Measurements from ENCODE around the gene PTPRE. TPM values are rescaled to one million over a fixed set of nuclear protein-coding genes. Genes with fewer than 3 reads are reported as not detected.

The PTPRE gene
- total RNA-seq, 1 donor from 2014 or later: 33.6 TPM

- Mint-ChIP-seq H3K36me3 (ENCODE audit: low read depth) (no peaks in the 10 kb centered on the region), H3K9me3 (no peaks in the 10 kb centered on the region), H3K4me1 (peaks cover 4% of the 10 kb centered on the region), H3K27me3 (no peaks in the 10 kb centered on the region), H3K4me3 (no peak overlapping the region), H3K27ac (no peak overlapping the region)
- intact Hi-C loops (cut with micrococcal nuclease): no loop called here
- no peak for DNase-seq
Measured at GRCh38 chr10:127919418-127920271, 12.7 kb downstream of the PTPRE start.

DNA sequence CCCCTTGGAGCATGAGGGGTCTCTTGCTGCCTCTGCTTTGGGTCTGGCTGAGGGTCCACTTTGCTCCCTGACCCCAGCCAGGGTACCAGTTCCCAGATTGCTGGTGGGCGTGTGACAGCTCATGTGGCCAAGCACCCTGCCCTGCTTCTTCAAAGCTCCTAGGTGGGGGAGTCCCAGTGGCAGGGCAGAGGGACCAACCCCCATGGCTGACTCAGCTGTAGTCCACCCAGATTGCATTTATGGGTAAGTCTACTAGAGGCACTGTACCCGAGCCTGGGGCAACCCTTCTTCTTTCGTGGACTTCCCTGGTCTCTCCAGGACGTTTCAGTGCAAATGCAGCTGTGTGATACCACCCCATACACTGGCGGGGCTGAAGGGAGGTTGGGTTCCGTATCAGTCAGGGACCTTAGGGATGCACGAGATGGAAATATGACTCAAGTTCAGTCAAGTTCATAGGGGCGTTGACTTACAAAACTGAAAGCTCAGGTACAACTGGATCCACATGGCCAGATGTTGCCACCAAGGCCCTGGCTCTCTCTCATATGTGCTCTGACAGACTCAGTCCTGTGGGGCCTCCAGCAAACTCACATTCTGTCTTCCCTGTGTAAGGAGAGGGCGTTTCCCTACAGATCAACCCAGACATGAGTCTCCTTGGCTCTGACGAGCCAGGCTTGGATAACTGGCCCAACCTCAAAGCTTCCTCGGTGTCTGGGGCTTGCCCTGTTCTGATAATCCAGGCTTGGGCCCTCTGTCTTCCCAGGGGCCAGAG, 13.6 kb downstream of the PTPRE start:
- no peak for DNase-seq
- Mint-ChIP-seq H3K27me3 (no peaks in the 10 kb centered on the region), H3K36me3 (ENCODE audit: low read depth) (no peaks in the 10 kb centered on the region), H3K27ac (no peak overlapping the region), H3K4me3 (no peak overlapping the region), H3K9me3 (no peaks in the 10 kb centered on the region), H3K4me1 (peaks cover 6% of the 10 kb centered on the region)
- intact Hi-C loops (cut with micrococcal nuclease): no loop called here

GRCh38 chr10:127921075-127921752, 14.3 kb downstream of the PTPRE start:
- H3K9me3 Mint-ChIP-seq: no peaks in the 10 kb centered on the region
- no peak for DNase-seq
- no peak overlapping the region for H3K4me3 Mint-ChIP-seq
- intact Hi-C loops (cut with micrococcal nuclease): no loop called here
- H3K4me1 Mint-ChIP-seq: peaks cover 6% of the 10 kb centered on the region
- no peaks in the 10 kb centered on the region for H3K36me3 Mint-ChIP-seq (ENCODE audit: low read depth)
- H3K27ac Mint-ChIP-seq: no peak overlapping the region
- no peaks in the 10 kb centered on the region for H3K27me3 Mint-ChIP-seq

- intact Hi-C loops (cut with micrococcal nuclease): no loop called here
- Mint-ChIP-seq H3K27ac (no peak overlapping the region), H3K4me3 (no peak overlapping the region), H3K27me3 (peaks cover 3% of the 10 kb centered on the region), H3K4me1 (peaks cover 7% of the 10 kb centered on the region), H3K9me3 (no peaks in the 10 kb centered on the region), H3K36me3 (ENCODE audit: low read depth) (no peaks in the 10 kb centered on the region)
- DNase-seq: no peak
Measured at GRCh38 chr10:127921753-127922145, 14.8 kb downstream of the PTPRE start.

- Mint-ChIP-seq H3K27ac (no peak overlapping the region), H3K4me3 (no peak overlapping the region), H3K9me3 (no peaks in the 10 kb centered on the region), H3K4me1 (peaks cover 7% of the 10 kb centered on the region), H3K36me3 (ENCODE audit: low read depth) (no peaks in the 10 kb centered on the region), H3K27me3 (peaks cover 3% of the 10 kb centered on the region)
- no peak for DNase-seq
- intact Hi-C loops (cut with micrococcal nuclease): no loop called here
Measured at GRCh38 chr10:127922206-127922605, 15.3 kb downstream of the PTPRE start.

DNA sequence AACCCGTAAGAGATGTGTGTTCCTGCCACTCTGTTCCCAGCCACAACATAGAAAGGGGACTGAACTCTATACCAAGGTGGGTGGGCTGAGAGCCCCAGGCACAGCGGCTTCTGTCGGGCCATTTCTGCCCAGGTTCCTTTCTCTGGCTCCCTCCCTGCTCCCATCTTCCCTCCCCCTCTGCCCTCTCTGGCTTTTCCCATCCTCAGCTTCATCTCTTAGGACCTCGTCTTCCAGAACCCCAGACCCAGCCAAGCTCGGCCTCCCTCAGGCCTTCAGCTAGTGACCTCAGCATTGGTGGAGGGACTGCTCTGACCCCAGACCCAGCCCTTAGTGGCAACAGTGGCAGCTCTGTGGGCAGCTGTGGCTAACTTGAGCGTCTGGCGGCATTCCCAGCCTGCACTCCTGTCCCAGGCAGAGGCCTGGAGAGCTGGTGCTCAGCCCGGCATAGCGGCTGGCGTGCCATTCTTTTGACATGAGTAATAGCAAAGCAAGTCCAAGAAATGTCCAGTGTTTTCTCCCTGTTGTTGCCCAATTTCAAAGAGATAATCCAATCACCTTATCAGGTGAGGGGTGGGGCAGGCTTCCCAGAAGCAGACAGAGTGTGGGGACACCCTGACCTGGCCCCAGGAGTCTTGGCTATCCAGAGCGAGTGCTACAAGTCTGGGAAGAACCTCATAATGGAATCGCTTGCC, 15.9 kb downstream of the PTPRE start:
- Mint-ChIP-seq H3K36me3 (ENCODE audit: low read depth) (no peaks in the 10 kb centered on the region), H3K9me3 (no peaks in the 10 kb centered on the region), H3K27ac (no peak overlapping the region), H3K4me1 (peaks cover 7% of the 10 kb centered on the region), H3K4me3 (no peak overlapping the region), H3K27me3 (peaks cover 3% of the 10 kb centered on the region)
- no peak for DNase-seq
- intact Hi-C loops (cut with micrococcal nuclease): no loop called here

DNA sequence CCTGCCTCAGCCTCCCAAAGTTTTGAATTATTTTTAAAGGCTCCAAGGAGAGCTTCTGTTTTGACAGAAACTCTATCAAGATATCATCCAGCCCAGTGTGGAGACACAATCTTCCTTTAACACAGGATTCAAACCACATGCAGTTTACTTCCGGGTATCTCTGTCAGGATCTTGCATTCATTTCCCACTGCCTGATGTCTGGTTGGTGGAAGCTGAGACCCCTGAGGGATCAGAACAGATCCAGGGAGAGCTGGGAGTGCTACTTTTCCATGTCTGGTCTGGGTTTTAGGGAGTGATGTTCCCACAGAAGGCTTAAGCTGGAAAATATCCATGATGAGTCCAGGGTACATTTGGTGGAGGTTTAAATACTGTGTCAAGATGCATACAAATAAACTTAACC, 16.7 kb downstream of the PTPRE start:
- Mint-ChIP-seq H3K4me3 (no peak overlapping the region), H3K4me1 (peaks cover 7% of the 10 kb centered on the region), H3K36me3 (ENCODE audit: low read depth) (no peaks in the 10 kb centered on the region), H3K27ac (no peak overlapping the region), H3K27me3 (peaks cover 3% of the 10 kb centered on the region), H3K9me3 (no peaks in the 10 kb centered on the region)
- no peak for DNase-seq
- intact Hi-C loops (cut with micrococcal nuclease): no loop called here

GRCh38 chr10:127925471-127926207, 18.7 kb downstream of the PTPRE start:
- DNase-seq: no peak
- Mint-ChIP-seq H3K27ac (no peak overlapping the region), H3K36me3 (ENCODE audit: low read depth) (no peaks in the 10 kb centered on the region), H3K4me3 (no peak overlapping the region), H3K9me3 (no peaks in the 10 kb centered on the region), H3K4me1 (peaks cover 3% of the 10 kb centered on the region), H3K27me3 (peaks cover 3% of the 10 kb centered on the region)
- intact Hi-C loops (cut with micrococcal nuclease): no loop called here

DNA sequence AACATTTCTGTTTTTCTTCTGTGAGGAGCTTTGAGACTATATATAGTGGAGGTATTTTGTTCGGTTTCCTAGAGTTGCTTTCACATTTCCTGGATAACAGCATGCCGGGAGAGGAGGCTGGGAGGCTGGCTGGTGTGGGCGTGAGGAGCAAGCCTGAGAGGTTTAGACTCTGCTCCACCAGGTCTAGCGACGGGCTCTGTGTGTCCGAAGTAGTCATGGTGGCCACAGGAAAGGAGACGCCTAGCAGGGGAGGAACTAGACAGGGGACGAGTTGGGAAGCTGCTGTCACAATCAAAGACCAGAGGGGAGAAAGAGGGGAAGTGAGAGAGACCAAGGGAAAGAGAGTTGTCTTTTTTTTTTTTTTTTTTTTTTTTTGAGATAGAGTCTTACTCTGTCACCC, 19.6 kb downstream of the PTPRE start:
- no peak overlapping the region for H3K4me3 Mint-ChIP-seq
- peaks cover 4% of the 10 kb centered on the region for H3K27me3 Mint-ChIP-seq
- no peak overlapping the region for H3K27ac Mint-ChIP-seq
- H3K36me3 Mint-ChIP-seq (ENCODE audit: low read depth): no peaks in the 10 kb centered on the region
- DNase-seq: no peak
- H3K9me3 Mint-ChIP-seq: no peaks in the 10 kb centered on the region
- intact Hi-C loops (cut with micrococcal nuclease): no loop called here
- peaks cover 3% of the 10 kb centered on the region for H3K4me1 Mint-ChIP-seq

- no peak for DNase-seq
- no peaks in the 10 kb centered on the region for H3K36me3 Mint-ChIP-seq (ENCODE audit: low read depth)
- intact Hi-C loops (cut with micrococcal nuclease): no loop called here
- peaks cover 4% of the 10 kb centered on the region for H3K27me3 Mint-ChIP-seq
- H3K4me1 Mint-ChIP-seq: peaks cover 3% of the 10 kb centered on the region
- no peak overlapping the region for H3K4me3 Mint-ChIP-seq
- no peak overlapping the region for H3K27ac Mint-ChIP-seq
- no peaks in the 10 kb centered on the region for H3K9me3 Mint-ChIP-seq
Measured at GRCh38 chr10:127928021-127928806, 21.3 kb downstream of the PTPRE start.

- Mint-ChIP-seq H3K27ac (no peak overlapping the region), H3K9me3 (no peaks in the 10 kb centered on the region), H3K4me1 (no peaks in the 10 kb centered on the region), H3K4me3 (no peak overlapping the region), H3K36me3 (ENCODE audit: low read depth) (no peaks in the 10 kb centered on the region), H3K27me3 (peaks cover 2% of the 10 kb centered on the region)
- DNase-seq: no peak
- intact Hi-C loops (cut with micrococcal nuclease): no loop called here
Measured at GRCh38 chr10:127932521-127933270, 25.8 kb downstream of the PTPRE start.

- H3K4me3 Mint-ChIP-seq: no peak overlapping the region
- intact Hi-C loops (cut with micrococcal nuclease): no loop called here
- H3K36me3 Mint-ChIP-seq (ENCODE audit: low read depth): no peaks in the 10 kb centered on the region
- DNase-seq: no peak
- no peaks in the 10 kb centered on the region for H3K4me1 Mint-ChIP-seq
- peaks cover 3% of the 10 kb centered on the region for H3K27me3 Mint-ChIP-seq
- H3K9me3 Mint-ChIP-seq: no peaks in the 10 kb centered on the region
- no peak overlapping the region for H3K27ac Mint-ChIP-seq
Measured at GRCh38 chr10:127933271-127933670, 26.4 kb downstream of the PTPRE start.

Data from activated CD4-positive, alpha-beta T cell treated with anti-CD3 and anti-CD28 coated beads, Interleukin-2, amount 10 ng/mL, durations not matched to agents 24 days and 14 days (primary cell).